ENCODE results near the gene RIIAD1.

GRCh38 chr1:151737479-151737878 lies 16.2 kb downstream of the RIIAD1 start:
- TF ChIP-seq CTCF (IDR thresholded peaks at IDR 0.05) (no peak), REST (IDR thresholded peaks at IDR 0.05; ENCODE audit: insufficient read depth in 1 of 2, low read depth in 2 of 2, low read length in 1 of 2) (no peak), POLR2AphosphoS5 (IDR thresholded peaks at IDR 0.05; ENCODE audit: low read depth, low read length) (no peak), SIN3A (IDR thresholded peaks at IDR 0.05; ENCODE audit: borderline replicate concordance, insufficient read depth, low read depth, low read length) (no peak), TCF7L2 (IDR thresholded peaks at IDR 0.05; ENCODE audit: low read depth, low read length) (no peak)

Measured in Panc1 (cell line).